HEK293 (cell line): ENCODE data around the gene G3BP1.

Experiments used
- CTCF ChIA-PET: fragments of 350-600 bp; formaldehyde crosslinking; extraction: SDS; loops from one replicate; lab custom pipeline; 2021; ENCODE audit warnings: antibody characterized with exemption; lab: Yijun Ruan, JAX
- POLR2A ChIA-PET: fragments of 300-600 bp; formaldehyde crosslinking; extraction: SDS; loops from one replicate; lab custom pipeline; 2020; ENCODE audit warnings: antibody characterized with exemption, inconsistent platforms; lab: Yijun Ruan, JAX
- H3K27ac ChIP-seq: fragments of 200-500 bp; sonication (Bioruptor generic); 2 replicates; pipeline ENCODE4 v1.5.1; 2014; ENCODE audit warnings: low read depth, low read length, control low read depth, inconsistent platforms; ENCODE audit errors: extremely low read depth
- H3K36me3 ChIP-seq, 2 experiments: fragments of 200-500 bp in 1 of 2; sonication (Bioruptor generic) in 1 of 2; 1 replicate in 1 of 2; 2 replicates in 1 of 2; pipeline ENCODE4 v1.5.1; 2014 to 2017; ENCODE audit warnings: inconsistent platforms in 2 of 2, low read length in 2 of 2; ENCODE audit not compliant: control insufficient read depth in 2 of 2, insufficient read depth in 1 of 2
- H3K4me1 ChIP-seq: fragments of 200-500 bp; sonication (Bioruptor generic); 2 replicates; pipeline ENCODE4 v1.5.1; 2014; ENCODE audit warnings: mild to moderate bottlenecking, low read length, inconsistent platforms; ENCODE audit not compliant: control insufficient read depth, insufficient read depth
- H3K4me3 ChIP-seq: 2 replicates; pipeline ENCODE4 v1.5.1; 2011; ENCODE audit warnings: low read depth, mild to moderate bottlenecking, control low read depth, low read length, moderate library complexity
- H3K9me3 ChIP-seq: fragments of 200-500 bp; sonication (Bioruptor generic); 2 replicates; pipeline ENCODE4 v1.5.1; 2014; ENCODE audit warnings: low read depth, low read length, inconsistent platforms; ENCODE audit not compliant: control insufficient read depth, insufficient read depth
- GFI1B ChIP-seq: fragments of 450-650 bp; formaldehyde crosslinking; IDR thresholded peaks from 2 replicates; pipeline ENCODE4 v1.5.1; 2016; ENCODE audit warnings: missing biosample characterization, missing genetic modification characterization
- KLF8 ChIP-seq: fragments of 450-650 bp; formaldehyde crosslinking; IDR thresholded peaks from 2 replicates; pipeline ENCODE4 v1.5.1; 2016; ENCODE audit warnings: missing biosample characterization, missing genetic modification characterization
- OVOL3 ChIP-seq: fragments of 450-650 bp; formaldehyde crosslinking; IDR thresholded peaks from 2 replicates; pipeline ENCODE4 v1.5.1; 2016; ENCODE audit warnings: missing biosample characterization, missing genetic modification characterization
- REPIN1 ChIP-seq: fragments of 450-650 bp; formaldehyde crosslinking; IDR thresholded peaks from 2 replicates; pipeline ENCODE4 v1.5.1; 2017; ENCODE audit warnings: missing biosample characterization, missing genetic modification characterization, low read depth
- SCRT2 ChIP-seq: fragments of 450-650 bp; formaldehyde crosslinking; IDR thresholded peaks from 2 replicates; pipeline ENCODE4 v1.5.1; 2016; ENCODE audit warnings: missing biosample characterization, missing genetic modification characterization
- SETDB1 ChIP-seq: IDR thresholded peaks from one replicate; pipeline ENCODE4 v1.6.1; 2017; ENCODE audit warnings: mild to moderate bottlenecking, low read length, moderate library complexity, mixed read lengths; ENCODE audit not compliant: insufficient read length
- ZBTB49 ChIP-seq: fragments of 450-650 bp; formaldehyde crosslinking; IDR thresholded peaks from 2 replicates; pipeline ENCODE4 v1.5.1; 2016; ENCODE audit warnings: missing biosample characterization, missing genetic modification characterization, low read depth
- ZNF146 ChIP-seq: fragments of 450-650 bp; formaldehyde crosslinking; IDR thresholded peaks from 2 replicates; pipeline ENCODE4 v1.5.1; 2016; ENCODE audit warnings: missing biosample characterization, missing genetic modification characterization
- ZNF16 ChIP-seq: fragments of 450-650 bp; formaldehyde crosslinking; IDR thresholded peaks from 2 replicates; pipeline ENCODE4 v1.5.1; 2016; ENCODE audit warnings: low read depth, missing biosample characterization, missing genetic modification characterization
- ZNF214 ChIP-seq: fragments of 450-650 bp; formaldehyde crosslinking; IDR thresholded peaks from 2 replicates; pipeline ENCODE4 v1.5.1; 2017; ENCODE audit warnings: missing biosample characterization, mild to moderate bottlenecking, missing genetic modification characterization, borderline replicate concordance
- ZNF221 ChIP-seq: fragments of 450-650 bp; formaldehyde crosslinking; IDR thresholded peaks from 2 replicates; pipeline ENCODE4 v1.5.1; 2017; ENCODE audit warnings: missing biosample characterization, missing genetic modification characterization, borderline replicate concordance
- ZNF24 ChIP-seq: fragments of 450-650 bp; formaldehyde crosslinking; IDR thresholded peaks from 2 replicates; pipeline ENCODE4 v1.5.1; 2016; ENCODE audit warnings: missing biosample characterization, missing genetic modification characterization
- ZNF311 ChIP-seq: fragments of 450-650 bp; formaldehyde crosslinking; IDR thresholded peaks from 2 replicates; pipeline ENCODE4 v1.5.1; 2017; ENCODE audit warnings: missing biosample characterization, missing genetic modification characterization, borderline replicate concordance
- ZNF558 ChIP-seq: fragments of 450-650 bp; formaldehyde crosslinking; IDR thresholded peaks from 2 replicates; pipeline ENCODE4 v1.5.1; 2016; ENCODE audit warnings: missing biosample characterization, missing genetic modification characterization
- ZNF560 ChIP-seq: fragments of 450-650 bp; formaldehyde crosslinking; IDR thresholded peaks from 2 replicates; pipeline ENCODE4 v1.5.1; 2017; ENCODE audit warnings: missing biosample characterization, missing genetic modification characterization, borderline replicate concordance
- ZNF571 ChIP-seq: fragments of 450-650 bp; formaldehyde crosslinking; IDR thresholded peaks from 2 replicates; pipeline ENCODE4 v1.5.0; 2017; ENCODE audit warnings: missing biosample characterization, missing genetic modification characterization
- ZNF629 ChIP-seq: fragments of 450-650 bp; formaldehyde crosslinking; IDR thresholded peaks from 2 replicates; pipeline ENCODE4 v1.5.1; 2017; ENCODE audit warnings: missing biosample characterization, missing genetic modification characterization
- ZNF639 ChIP-seq: fragments of 450-650 bp; formaldehyde crosslinking; IDR thresholded peaks from 2 replicates; pipeline ENCODE4 v1.5.1; 2016; ENCODE audit warnings: missing biosample characterization, missing genetic modification characterization
- ZNF660 ChIP-seq: fragments of 450-650 bp; IDR thresholded peaks from 2 replicates; pipeline ENCODE4 v1.5.1; 2018; ENCODE audit warnings: missing biosample characterization, mild to moderate bottlenecking, missing genetic modification characterization
- ZNF76 ChIP-seq: fragments of 450-650 bp; formaldehyde crosslinking; IDR thresholded peaks from 2 replicates; pipeline ENCODE4; 2016; ENCODE audit warnings: low read depth, missing biosample characterization, missing genetic modification characterization, borderline replicate concordance
- TF ChIP-seq, protein P1 (sequence below): fragments of 450-650 bp; formaldehyde crosslinking; IDR thresholded peaks from 2 replicates; pipeline ENCODE4 v1.5.1; 2016; ENCODE audit warnings: missing biosample characterization, missing genetic modification characterization

Gene G3BP1

DNA sequence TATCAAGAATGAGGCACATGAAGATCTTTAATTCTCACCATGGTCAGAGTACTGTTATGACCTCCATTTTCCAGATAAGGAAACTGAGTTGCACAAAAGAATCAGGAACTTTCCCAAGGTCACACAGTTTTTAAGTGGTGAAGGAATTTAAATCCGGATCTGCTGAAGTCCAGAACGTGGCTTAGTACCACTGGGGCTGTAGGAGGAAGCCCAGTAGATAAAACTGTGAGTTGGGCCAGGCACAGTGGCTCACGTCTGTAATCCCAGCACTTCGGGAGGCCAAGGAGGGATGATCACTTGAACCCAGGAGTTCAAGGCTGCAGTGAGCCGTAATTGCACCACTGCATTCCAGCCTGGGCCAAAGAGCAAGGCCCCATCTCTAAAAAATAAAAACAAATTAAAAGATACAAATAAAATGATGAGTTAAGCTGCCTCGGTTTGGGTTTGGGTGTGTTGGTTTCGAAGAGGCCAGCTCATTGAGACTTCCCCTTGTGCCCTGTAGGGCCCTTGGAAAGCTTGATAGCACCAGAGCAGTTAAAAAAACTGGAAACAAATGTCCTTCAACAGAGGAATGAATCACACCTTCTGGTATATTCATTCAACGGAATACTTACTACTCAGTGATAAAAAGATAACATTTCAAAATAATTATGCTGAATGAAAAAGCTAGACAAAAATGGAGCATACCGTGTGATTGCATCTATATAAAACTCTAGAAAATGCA is 33.5 kb upstream of the G3BP1 start:
- no peak overlapping the region for H3K27ac ChIP-seq
- CTCF ChIA-PET = interaction anchor here (1.1 to 11.3 kb wide), 6 partner anchors 18 to 85 kb away, joined by 3 to 180 read pairs (median 42); partner anchors contain the start of gene G3BP1
- TF ChIP-seq ZNF660 (tag by site-specific recombination) = no peak
- no peak for TF ChIP-seq GFI1B (tag by site-specific recombination)
- TF ChIP-seq, all 188 proteins: peak for 0
- Histone ChIP-seq H3K4me1 (peaks cover 2% of the 10 kb centered on the region; the same call in 1 of the 2 replicates), H3K9me3 (no peaks in the 10 kb centered on the region), H3K36me3 (peaks cover 3 to 5% of the 10 kb centered on the region in 2 experiments; a peak in 2 of 3 replicates), H3K4me3 (no peak overlapping the region)
- POLR2A ChIA-PET = no interaction called here

GRCh38 chr5:151739395-151739794 is 32.4 kb upstream of the G3BP1 start:
- POLR2A ChIA-PET = interaction anchor here (1.0 kb wide), 1 partner anchor 19 kb away, joined by 3 read pairs; no protein-coding TSS in a partner anchor
- Histone ChIP-seq H3K36me3 (peaks cover 7 to 16% of the 10 kb centered on the region in 2 experiments), H3K9me3 (no peaks in the 10 kb centered on the region), H3K4me1 (peaks cover 2% of the 10 kb centered on the region; the same call in 1 of the 2 replicates), H3K4me3 (no peak overlapping the region), H3K27ac (no peak overlapping the region)
- TF ChIP-seq, protein P1, sequence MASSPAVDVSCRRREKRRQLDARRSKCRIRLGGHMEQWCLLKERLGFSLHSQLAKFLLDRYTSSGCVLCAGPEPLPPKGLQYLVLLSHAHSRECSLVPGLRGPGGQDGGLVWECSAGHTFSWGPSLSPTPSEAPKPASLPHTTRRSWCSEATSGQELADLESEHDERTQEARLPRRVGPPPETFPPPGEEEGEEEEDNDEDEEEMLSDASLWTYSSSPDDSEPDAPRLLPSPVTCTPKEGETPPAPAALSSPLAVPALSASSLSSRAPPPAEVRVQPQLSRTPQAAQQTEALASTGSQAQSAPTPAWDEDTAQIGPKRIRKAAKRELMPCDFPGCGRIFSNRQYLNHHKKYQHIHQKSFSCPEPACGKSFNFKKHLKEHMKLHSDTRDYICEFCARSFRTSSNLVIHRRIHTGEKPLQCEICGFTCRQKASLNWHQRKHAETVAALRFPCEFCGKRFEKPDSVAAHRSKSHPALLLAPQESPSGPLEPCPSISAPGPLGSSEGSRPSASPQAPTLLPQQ (tag by site-specific recombination) = no peak
- TF ChIP-seq ZNF639 (tag by site-specific recombination) (no peak), ZBTB49 (no peak), OVOL3 (tag by site-specific recombination) (no peak), ZNF146 (tag by site-specific recombination) (no peak), ZNF16 (tag by site-specific recombination) (no peak), ZNF214 (no peak), ZNF76 (no peak), KLF8 (tag by site-specific recombination) (no peak), ZNF558 (tag by site-specific recombination) (no peak), REPIN1 (tag by site-specific recombination) (no peak), ZNF571 (no peak), ZNF629 (tag by site-specific recombination) (no peak), ZNF221 (tag by site-specific recombination) (no peak), ZNF311 (tag by site-specific recombination) (no peak), SETDB1 (no peak), ZNF560 (tag by site-specific recombination) (no peak), ZNF24 (tag by site-specific recombination) (no peak), SCRT2 (tag by site-specific recombination) (no peak)
- CTCF ChIA-PET = interaction anchor here (0.7 to 11.3 kb wide), 18 partner anchors 8 to 219 kb away, joined by 3 to 180 read pairs (median 5); partner anchors contain the start of gene G3BP1
